ENCODE results near the gene CA4.
"Not testable (repeated sequence)": the region's sequence is repeated elsewhere in the genome, so short reads cannot be mapped to it uniquely, and the experiment has no call there.

DNA sequence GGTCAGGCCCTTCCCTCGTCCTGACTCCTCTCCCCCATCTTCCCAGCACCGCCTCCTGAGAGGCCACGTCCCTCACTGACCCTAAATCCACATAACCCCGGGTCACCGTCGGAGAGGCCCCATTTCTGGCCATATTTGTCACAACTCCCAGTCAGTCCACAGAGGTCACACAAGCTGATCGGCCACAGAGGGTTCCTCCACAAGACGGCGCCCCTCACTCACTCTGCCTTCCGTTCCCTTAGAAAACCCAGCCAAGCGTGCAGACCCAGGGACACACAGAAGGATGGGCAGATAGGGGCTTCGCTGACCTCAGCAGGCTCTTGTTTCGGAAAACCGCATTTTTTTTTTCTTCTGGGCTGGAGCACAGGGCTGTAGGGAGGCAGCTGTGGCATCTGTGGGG is 33.6 kb upstream of the CA4 start:
- TF ChIP-seq, protein P1, sequence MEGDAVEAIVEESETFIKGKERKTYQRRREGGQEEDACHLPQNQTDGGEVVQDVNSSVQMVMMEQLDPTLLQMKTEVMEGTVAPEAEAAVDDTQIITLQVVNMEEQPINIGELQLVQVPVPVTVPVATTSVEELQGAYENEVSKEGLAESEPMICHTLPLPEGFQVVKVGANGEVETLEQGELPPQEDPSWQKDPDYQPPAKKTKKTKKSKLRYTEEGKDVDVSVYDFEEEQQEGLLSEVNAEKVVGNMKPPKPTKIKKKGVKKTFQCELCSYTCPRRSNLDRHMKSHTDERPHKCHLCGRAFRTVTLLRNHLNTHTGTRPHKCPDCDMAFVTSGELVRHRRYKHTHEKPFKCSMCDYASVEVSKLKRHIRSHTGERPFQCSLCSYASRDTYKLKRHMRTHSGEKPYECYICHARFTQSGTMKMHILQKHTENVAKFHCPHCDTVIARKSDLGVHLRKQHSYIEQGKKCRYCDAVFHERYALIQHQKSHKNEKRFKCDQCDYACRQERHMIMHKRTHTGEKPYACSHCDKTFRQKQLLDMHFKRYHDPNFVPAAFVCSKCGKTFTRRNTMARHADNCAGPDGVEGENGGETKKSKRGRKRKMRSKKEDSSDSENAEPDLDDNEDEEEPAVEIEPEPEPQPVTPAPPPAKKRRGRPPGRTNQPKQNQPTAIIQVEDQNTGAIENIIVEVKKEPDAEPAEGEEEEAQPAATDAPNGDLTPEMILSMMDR (IDR thresholded peaks at IDR 0.05) = not testable (repeated sequence)
- not testable (repeated sequence) for TF ChIP-seq EP300 (IDR thresholded peaks at IDR 0.05); POLR2A (IDR thresholded peaks at IDR 0.05; ENCODE audit: low read depth)

All from esophagus muscularis mucosa (tissue), 4 donors.